K562 (cell line): ENCODE results near the gene GABBR1. TPM values are rescaled to one million over a fixed set of nuclear protein-coding genes. Genes with fewer than 3 reads are reported as not detected.

Experiments
- ATAC-seq: fragments of 200-7000 bp; cut with Tn5 transposase; 3 replicates; pipeline ENCODE4 v1.9.1; 2020; ENCODE audit warnings: moderate library complexity
- BruUV-seq: library from RNA; stranded (reverse); fragments of 400-500 nt; replicated peaks from 2 replicates; lab custom pipeline; 2021; lab: Mats Ljungman, UMichigan
- CTCF ChIA-PET: fragments of 300-600 bp; formaldehyde crosslinking; extraction: SDS; loops from one replicate; lab custom pipeline; 2021; ENCODE audit warnings: low intra/inter-chr PET ratio; lab: Yijun Ruan, JAX
- POLR2A ChIA-PET: fragments of 300-600, 350-650 bp; sonication (Branson Sonifier 250); formaldehyde crosslinking; extraction: SDS; loops from one replicate; lab custom pipeline; 2021; ENCODE audit warnings: antibody characterized with exemption, inconsistent platforms; lab: Yijun Ruan, JAX
- DNase-seq, 4 experiments: peaks; one replicate each; pipeline versions ENCODE4 v3.0.0 to v3.0.0-alpha.2; 2011 to 2018; ENCODE audit warnings: low spot score in 3 of 4, mixed read lengths in 3 of 4; ENCODE audit errors: extremely low read depth in 1 of 4
- FAIRE-seq: peaks from 2 replicates; lab custom pipeline; 2011; peaks lifted over from hg19 to GRCh38; lab: Jason Lieb, UNC
- H2AFZ ChIP-seq: 2 replicates; pipeline ENCODE4 v1.6.0; 2011; ENCODE audit warnings: low read depth, low read length, control low read depth, inconsistent platforms
- H3K27ac ChIP-seq: fragments of 200-600 bp; 3 replicates; pipeline ENCODE4 v1.8.0; 2011; ENCODE audit warnings: low read depth, mild to moderate bottlenecking, control low read depth, inconsistent platforms, low read length, moderate library complexity, mixed read lengths; ENCODE audit errors: extremely low read depth
- H3K27me3 ChIP-seq, 2 experiments: fragments of 300-600 bp in 1 of 2; 2 replicates in 1 of 2; 3 replicates in 1 of 2; pipeline versions ENCODE4 v1.6.0 to v1.8.0; 2011; ENCODE audit warnings: inconsistent platforms in 2 of 2, low read length in 2 of 2, mild to moderate bottlenecking in 1 of 2, mixed read lengths in 1 of 2, moderate library complexity in 1 of 2; ENCODE audit not compliant: control insufficient read depth in 2 of 2, insufficient read depth in 2 of 2
- H3K36me3 ChIP-seq: fragments of 300-600 bp; 3 replicates; pipeline ENCODE4 v1.8.0; 2011; ENCODE audit warnings: mild to moderate bottlenecking, low read length, inconsistent platforms; ENCODE audit not compliant: control insufficient read depth, insufficient read depth
- H3K4me1 ChIP-seq, 2 experiments: fragments of 200-600 bp in 1 of 2; replicated peaks in 1 of 2; 2 replicates in 1 of 2; 3 replicates in 1 of 2; pipeline versions ENCODE4 v1.5.1 to v1.8.0; 2011; ENCODE audit warnings: inconsistent platforms in 2 of 2, low read length in 2 of 2, mild to moderate bottlenecking in 1 of 2, mixed read lengths in 1 of 2, moderate library complexity in 1 of 2; ENCODE audit not compliant: control insufficient read depth in 2 of 2, insufficient read depth in 2 of 2
- H3K4me2 ChIP-seq: 2 replicates; pipeline ENCODE4 v1.6.1; 2011; ENCODE audit warnings: low read length, control low read depth, inconsistent platforms, mixed read lengths; ENCODE audit not compliant: insufficient read depth
- H3K4me3 ChIP-seq: fragments of 200-600 bp; sonication (generic), shearing (Covaris generic); 2 replicates; pipeline ENCODE4 v1.5.1; 2016; ENCODE audit warnings: control low read depth, inconsistent platforms
- H3K79me2 ChIP-seq: fragments of 200-600 bp; 3 replicates; pipeline ENCODE4 v1.8.0; 2011; ENCODE audit warnings: low read length, inconsistent platforms; ENCODE audit not compliant: control insufficient read depth, insufficient read depth
- H3K9ac ChIP-seq, 2 experiments: 2 replicates each; pipeline versions ENCODE4 v1.6.0 to v1.6.1; 2011; ENCODE audit warnings: low read depth in 2 of 2, low read length in 2 of 2, control low read depth in 1 of 2, inconsistent platforms in 1 of 2, mild to moderate bottlenecking in 1 of 2, mixed read lengths in 1 of 2; ENCODE audit not compliant: insufficient read depth in 1 of 2
- H3K9me1 ChIP-seq: one replicate; pipeline ENCODE4 v1.6.0; 2011; ENCODE audit warnings: inconsistent platforms, mild to moderate bottlenecking, low read length, moderate library complexity; ENCODE audit not compliant: control insufficient read depth, insufficient read depth
- H3K9me3 ChIP-seq: replicated peaks from 2 replicates; pipeline ENCODE4 v1.5.1; 2011; ENCODE audit warnings: low read depth, low read length, inconsistent platforms; ENCODE audit not compliant: control insufficient read depth, insufficient read depth
- H4K20me1 ChIP-seq: replicated peaks from 2 replicates; pipeline ENCODE4 v1.6.1; 2011; ENCODE audit warnings: low read length, inconsistent platforms, mixed read lengths; ENCODE audit not compliant: control insufficient read depth, insufficient read depth
- C11orf30 ChIP-seq: fragments of 450-650 bp; IDR thresholded peaks from 2 replicates; pipeline ENCODE4 v1.6.1; 2016; ENCODE audit warnings: low read depth, mild to moderate bottlenecking
- ETS2 ChIP-seq: IDR thresholded peaks from 2 replicates; pipeline ENCODE4 v1.6.1; 2016; ENCODE audit warnings: borderline replicate concordance, missing genetic modification characterization, mild to moderate bottlenecking, moderate library complexity, missing compliant biosample characterization; ENCODE audit not compliant: poor library complexity, severe bottlenecking
- MAFF ChIP-seq: IDR thresholded peaks from 2 replicates; pipeline ENCODE4 v1.6.1; 2012; ENCODE audit warnings: low read length, improper control_type of control experiment
- MAFG ChIP-seq: fragments of 450-650 bp; conservative IDR thresholded peaks from 2 replicates; pipeline ENCODE4 v1.6.1; 2016; ENCODE audit warnings: missing genetic modification characterization, missing compliant biosample characterization
- MAFK ChIP-seq: IDR thresholded peaks from 2 replicates; pipeline ENCODE4 v1.6.1; 2011; ENCODE audit warnings: low read length, improper control_type of control experiment
- NFATC3 ChIP-seq: fragments of 450-650 bp; IDR thresholded peaks from 2 replicates; pipeline ENCODE4 v1.6.1; 2017; ENCODE audit warnings: mild to moderate bottlenecking
- RAD51 ChIP-seq: fragments of 450-650 bp; IDR thresholded peaks from 2 replicates; pipeline ENCODE4 v1.7.1; 2016; ENCODE audit warnings: low read depth, mild to moderate bottlenecking, borderline replicate concordance
- SMC3 ChIP-seq: conservative IDR thresholded peaks from 2 replicates; pipeline ENCODE4 v1.6.1; 2011; ENCODE audit warnings: low read depth, low read length, improper control_type of control experiment; ENCODE audit not compliant: insufficient read depth
- ZBTB49 ChIP-seq: sonication (generic); formaldehyde crosslinking; IDR thresholded peaks from 2 replicates; pipeline ENCODE4 v1.8.0; 2022; ENCODE audit warnings: missing genetic modification reagents, mild to moderate bottlenecking, borderline replicate concordance
- ZNF124 ChIP-seq: sonication (generic); formaldehyde crosslinking; IDR thresholded peaks from 2 replicates; pipeline ENCODE4 v1.8.1; 2022; ENCODE audit warnings: missing genetic modification reagents
- ZNF146 ChIP-seq: IDR thresholded peaks from one replicate; pipeline ENCODE4 v1.6.1; 2018; ENCODE audit warnings: missing compliant biosample characterization; ENCODE audit not compliant: unreplicated experiment
- ZNF316 ChIP-seq: fragments of 450-650 bp; IDR thresholded peaks from 2 replicates; pipeline ENCODE4 v1.6.1; 2016
- ZNF384 ChIP-seq: IDR thresholded peaks from 2 replicates; pipeline ENCODE4 v1.6.1; 2012; ENCODE audit warnings: low read depth, low read length, improper control_type of control experiment
- WGBS: fragments of 100-300 bp; shearing (Covaris generic); methylation state at CpG from one replicate; pipeline ENCODE4 v1.1.6; 2016; ENCODE audit warnings: low coverage, mixed read lengths; ENCODE audit not compliant: insufficient coverage; ENCODE audit errors: missing lambda C conversion rate; 5-methylcytosine and 5-hydroxymethylcytosine counted together
- in situ Hi-C: fragments of 300-500 bp; cut with MboI; formaldehyde crosslinking; loops from 4 replicates; pipeline ENCODE4 v1.15.0; 2018; ENCODE audit warnings: inconsistent platforms, mixed read lengths
- intact Hi-C: fragments of 100-400 bp; cut with micrococcal nuclease; formaldehyde crosslinking; loops from 2 replicates; pipeline ENCODE4 v1.14.2; 2022
- polyA plus RNA-seq, 8 experiments: library from polyadenylated mRNA; depleted of rRNA in 4 of 8; stranded (reverse) in 5 of 8; unstranded in 3 of 8; fragments of >200 nt; fragmentation: Nextera tagmentation in 2 of 8; fragmentation: Illumina TruSeq in 1 of 8; extraction: Ambion mirVana in 2 of 8; extraction: Trizol in 1 of 8; gene quantifications; 2 replicates each; pipeline versions ENCODE4 v1.2.1 to v1.2.3, GENCODE V29; 2011 to 2014; ENCODE audit warnings: inconsistent platforms in 1 of 8, missing spikeins in 1 of 8
- total RNA-seq, 7 experiments: library from RNA; depleted of rRNA in 6 of 7; stranded (reverse); fragments of >200 nt in 6 of 7; fragmentation: Illumina TruSeq in 2 of 7; extraction: Trizol in 2 of 7; gene quantifications; 2 replicates each; pipeline versions ENCODE4 v1.2.1 to v1.2.3, GENCODE V29; 2011 to 2021; ENCODE audit warnings: low replicate concordance in 1 of 7
- TF ChIP-seq, protein P1 (sequence below): IDR thresholded peaks from 2 replicates; pipeline ENCODE4 v1.6.1; 2011; ENCODE audit warnings: borderline replicate concordance, low read depth, mild to moderate bottlenecking, moderate library complexity, low read length; ENCODE audit not compliant: insufficient read depth, poor library complexity, severe bottlenecking
- TF ChIP-seq, protein P2 (sequence below): fragments of 250-450 bp; sonication (Bioruptor Pico); IDR thresholded peaks from 2 replicates; pipeline ENCODE4 v1.5.0; 2020; ENCODE audit warnings: mild to moderate bottlenecking

Gene GABBR1
- total and polyA plus RNA-seq, 9 of the 15 experiments (the other 6 are each of a cell fraction or from before 2014, with no cell fraction given), result 2.2 to 48.3 (median 20.8) TPM

GRCh38 chr6:29554764-29555163 is 78.2 kb downstream of the GABBR1 start:
- TF ChIP-seq, protein P1, sequence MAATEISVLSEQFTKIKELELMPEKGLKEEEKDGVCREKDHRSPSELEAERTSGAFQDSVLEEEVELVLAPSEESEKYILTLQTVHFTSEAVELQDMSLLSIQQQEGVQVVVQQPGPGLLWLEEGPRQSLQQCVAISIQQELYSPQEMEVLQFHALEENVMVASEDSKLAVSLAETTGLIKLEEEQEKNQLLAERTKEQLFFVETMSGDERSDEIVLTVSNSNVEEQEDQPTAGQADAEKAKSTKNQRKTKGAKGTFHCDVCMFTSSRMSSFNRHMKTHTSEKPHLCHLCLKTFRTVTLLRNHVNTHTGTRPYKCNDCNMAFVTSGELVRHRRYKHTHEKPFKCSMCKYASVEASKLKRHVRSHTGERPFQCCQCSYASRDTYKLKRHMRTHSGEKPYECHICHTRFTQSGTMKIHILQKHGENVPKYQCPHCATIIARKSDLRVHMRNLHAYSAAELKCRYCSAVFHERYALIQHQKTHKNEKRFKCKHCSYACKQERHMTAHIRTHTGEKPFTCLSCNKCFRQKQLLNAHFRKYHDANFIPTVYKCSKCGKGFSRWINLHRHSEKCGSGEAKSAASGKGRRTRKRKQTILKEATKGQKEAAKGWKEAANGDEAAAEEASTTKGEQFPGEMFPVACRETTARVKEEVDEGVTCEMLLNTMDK, result no peak
- TF ChIP-seq, protein P2, sequence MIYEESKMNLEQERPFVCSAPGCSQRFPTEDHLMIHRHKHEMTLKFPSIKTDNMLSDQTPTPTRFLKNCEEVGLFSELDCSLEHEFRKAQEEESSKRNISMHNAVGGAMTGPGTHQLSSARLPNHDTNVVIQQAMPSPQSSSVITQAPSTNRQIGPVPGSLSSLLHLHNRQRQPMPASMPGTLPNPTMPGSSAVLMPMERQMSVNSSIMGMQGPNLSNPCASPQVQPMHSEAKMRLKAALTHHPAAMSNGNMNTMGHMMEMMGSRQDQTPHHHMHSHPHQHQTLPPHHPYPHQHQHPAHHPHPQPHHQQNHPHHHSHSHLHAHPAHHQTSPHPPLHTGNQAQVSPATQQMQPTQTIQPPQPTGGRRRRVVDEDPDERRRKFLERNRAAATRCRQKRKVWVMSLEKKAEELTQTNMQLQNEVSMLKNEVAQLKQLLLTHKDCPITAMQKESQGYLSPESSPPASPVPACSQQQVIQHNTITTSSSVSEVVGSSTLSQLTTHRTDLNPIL (CRISPR knock-in tag), result no peak
- TF ChIP-seq ZNF146 (no peak), SMC3 (no peak), ZNF384 (no peak), ZBTB49 (CRISPR knock-in tag) (no peak), ZNF316 (peak; percentile 87), ZNF124 (no peak), MAFF (peak; percentile 54; the same call in 1 of the 2 replicates), ETS2 (no peak), NFATC3 (no peak), MAFK (peak; percentile 51; the same call in 1 of the 2 replicates), MAFG (peak; percentile 72), C11orf30 (peak; percentile 75), RAD51 (no peak)
- Histone ChIP-seq H3K4me2 (no peak overlapping the region), H3K79me2 (no peaks in the 10 kb centered on the region), H3K4me1 (peaks cover 0 to 8% of the 10 kb centered on the region in 2 experiments; a peak in 2 of 5 replicates), H3K36me3 (no peaks in the 10 kb centered on the region), H4K20me1 (no peaks in the 10 kb centered on the region), H3K4me3 (no peak overlapping the region), H3K9me3 (no peaks in the 10 kb centered on the region), H3K9ac (no peak overlapping the region), H3K9me1 (no peaks in the 10 kb centered on the region), H3K27ac (no peak overlapping the region), H2AFZ (no peak overlapping the region), H3K27me3 (peaks cover 11 to 41% of the 10 kb centered on the region in 2 experiments; a peak in 4 of 5 replicates)
- POLR2A ChIA-PET, result no interaction called here
- CTCF ChIA-PET, result interaction anchor here (0.6 kb wide), 1 partner anchor 13 kb away, joined by 5 read pairs; no protein-coding TSS in a partner anchor
- no peak for ATAC-seq
- in situ Hi-C loops (no loop called here), intact Hi-C loops (no loop called here)
- BruUV-seq, result no TSS peak
- no peak for DNase-seq
- FAIRE-seq, result no peak
- WGBS, result 0% methylated on average over 5 of the region's 5 CpGs
